MM.1S (cell line): Measurements from ENCODE around the gene GPR142.

ENCODE experiments used
- DNase-seq: peaks from one replicate; pipeline ENCODE4 v3.0.0-alpha.2; 2015
- H2AFZ ChIP-seq: fragments of 300-600 bp; sonication (generic); 2 replicates; pipeline ENCODE4 v1.6.0; 2016; ENCODE audit warnings: antibody characterized with exemption, low read length
- H3F3A ChIP-seq: fragments of 300-600 bp; sonication (generic); 2 replicates; pipeline ENCODE4 v1.6.1; 2016; ENCODE audit warnings: mild to moderate bottlenecking, antibody characterized with exemption, low read length, moderate library complexity, mixed read lengths; ENCODE audit not compliant: insufficient read depth
- H3K27ac ChIP-seq: fragments of 300-600 bp; sonication (generic); 2 replicates; pipeline ENCODE4 v1.5.1; 2016; ENCODE audit warnings: mild to moderate bottlenecking, low read length
- H3K27me3 ChIP-seq: fragments of 300-600 bp; sonication (generic); replicated peaks from 2 replicates; pipeline ENCODE4 v1.6.0; 2016; ENCODE audit warnings: low read length; ENCODE audit not compliant: insufficient read depth
- H3K36me3 ChIP-seq: fragments of 300-600 bp; sonication (generic); replicated peaks from 2 replicates; pipeline ENCODE4 v1.6.1; 2016; ENCODE audit warnings: mild to moderate bottlenecking, low read length, mixed read lengths; ENCODE audit not compliant: insufficient read depth
- H3K4me1 ChIP-seq: fragments of 300-600 bp; sonication (generic); 2 replicates; pipeline ENCODE4 v1.6.1; 2016; ENCODE audit warnings: low read length, mixed read lengths
- H3K4me2 ChIP-seq: fragments of 300-600 bp; sonication (generic); 2 replicates; pipeline ENCODE4 v1.6.0; 2016; ENCODE audit warnings: low read depth, low read length
- H3K4me3 ChIP-seq: fragments of 300-600 bp; sonication (generic); 2 replicates; pipeline ENCODE4 v1.5.1; 2016; ENCODE audit warnings: low read length, mixed read lengths
- H3K79me2 ChIP-seq: fragments of 300-600 bp; sonication (generic); 2 replicates; pipeline ENCODE4 v1.6.1; 2016; ENCODE audit warnings: mixed run types, low read length, mixed read lengths
- H3K9ac ChIP-seq: fragments of 300-600 bp; sonication (generic); 2 replicates; pipeline ENCODE4 v1.6.1; 2016; ENCODE audit warnings: low read length, mixed read lengths
- H3K9me2 ChIP-seq: fragments of 300-600 bp; sonication (generic); replicated peaks from 2 replicates; pipeline ENCODE4 v1.6.1; 2016; ENCODE audit warnings: mild to moderate bottlenecking, low read length, mixed read lengths; ENCODE audit not compliant: insufficient read depth
- H3K9me3 ChIP-seq: fragments of 300-600 bp; sonication (generic); replicated peaks from 2 replicates; pipeline ENCODE4 v1.6.1; 2016; ENCODE audit warnings: mild to moderate bottlenecking, low read length, mixed read lengths; ENCODE audit not compliant: insufficient read depth
- H4K20me1 ChIP-seq: fragments of 300-600 bp; sonication (generic); 2 replicates; pipeline ENCODE4 v1.6.1; 2016; ENCODE audit warnings: mild to moderate bottlenecking, low read length, moderate library complexity, mixed read lengths; ENCODE audit not compliant: insufficient read depth
- CTCF ChIP-seq: fragments of 300-600 bp; sonication (generic); IDR thresholded peaks from 2 replicates; pipeline ENCODE4 v1.5.1; 2016; ENCODE audit warnings: antibody characterized with exemption, low read length, mixed read lengths
- EZH2 ChIP-seq: fragments of 300-600 bp; sonication (generic); optimal IDR thresholded peaks from 2 replicates; pipeline ENCODE3; 2017; ENCODE audit warnings: low read depth, mild to moderate bottlenecking, antibody characterized with exemption, low read length, mixed read lengths
- EZH2phosphoT487 ChIP-seq: fragments of 300-600 bp; sonication (generic); IDR thresholded peaks from 2 replicates; pipeline ENCODE4 v1.6.1; 2018; ENCODE audit warnings: antibody characterized with exemption, low read length

The GPR142 gene

GRCh38 chr17:74357466-74357809 lies 9.9 kb upstream of the GPR142 start:
- no peak for DNase-seq
- no peak for TF ChIP-seq EZH2phosphoT487
- no peak for TF ChIP-seq CTCF
- no peak for TF ChIP-seq EZH2
- Histone ChIP-seq H3K9me3 (no peaks in the 10 kb centered on the region), H3K27me3 (peaks cover 92% of the 10 kb centered on the region), H3K36me3 (no peaks in the 10 kb centered on the region), H2AFZ (no peak overlapping the region), H3K4me3 (no peak overlapping the region), H4K20me1 (no peaks in the 10 kb centered on the region), H3K4me2 (no peak overlapping the region), H3K9ac (no peak overlapping the region), H3K4me1 (no peaks in the 10 kb centered on the region), H3K79me2 (no peaks in the 10 kb centered on the region), H3K27ac (no peak overlapping the region), H3K9me2 (no peaks in the 10 kb centered on the region), H3F3A (no peaks in the 10 kb centered on the region)

- H3K9me2 ChIP-seq = no peaks in the 10 kb centered on the region
- H3F3A ChIP-seq = no peaks in the 10 kb centered on the region
- no peak for TF ChIP-seq EZH2phosphoT487
- no peak for TF ChIP-seq CTCF
- TF ChIP-seq EZH2 = no peak
- no peak overlapping the region for H3K27ac ChIP-seq
- peaks cover 92% of the 10 kb centered on the region for H3K27me3 ChIP-seq
- H3K79me2 ChIP-seq = no peaks in the 10 kb centered on the region
- H4K20me1 ChIP-seq = no peaks in the 10 kb centered on the region
- H2AFZ ChIP-seq = no peak overlapping the region
- no peaks in the 10 kb centered on the region for H3K4me1 ChIP-seq
- no peaks in the 10 kb centered on the region for H3K9me3 ChIP-seq
- no peak overlapping the region for H3K9ac ChIP-seq
- no peak for DNase-seq
- no peak overlapping the region for H3K4me3 ChIP-seq
- no peak overlapping the region for H3K4me2 ChIP-seq
- H3K36me3 ChIP-seq = no peaks in the 10 kb centered on the region
Observed at GRCh38 chr17:74358697-74359096, 8.6 kb upstream of the GPR142 start.

- peaks cover 84% of the 10 kb centered on the region for H3K27me3 ChIP-seq
- no peaks in the 10 kb centered on the region for H4K20me1 ChIP-seq
- no peaks in the 10 kb centered on the region for H3K4me1 ChIP-seq
- no peak overlapping the region for H3K4me3 ChIP-seq
- no peak overlapping the region for H3K9ac ChIP-seq
- H3K9me3 ChIP-seq = no peaks in the 10 kb centered on the region
- DNase-seq = no peak
- no peak overlapping the region for H2AFZ ChIP-seq
- H3K27ac ChIP-seq = no peak overlapping the region
- H3K4me2 ChIP-seq = no peak overlapping the region
- no peaks in the 10 kb centered on the region for H3K36me3 ChIP-seq
- H3K79me2 ChIP-seq = no peaks in the 10 kb centered on the region
- no peaks in the 10 kb centered on the region for H3F3A ChIP-seq
- no peaks in the 10 kb centered on the region for H3K9me2 ChIP-seq
- TF ChIP-seq CTCF (no peak), EZH2 (no peak), EZH2phosphoT487 (no peak)
Observed at GRCh38 chr17:74359916-74360315, 7.4 kb upstream of the GPR142 start.

GRCh38 chr17:74360899-74361229 lies 6.4 kb upstream of the GPR142 start:
- no peak overlapping the region for H3K4me3 ChIP-seq
- no peak overlapping the region for H3K4me2 ChIP-seq
- H3K4me1 ChIP-seq = no peaks in the 10 kb centered on the region
- H3K9me2 ChIP-seq = no peaks in the 10 kb centered on the region
- no peak for TF ChIP-seq EZH2
- TF ChIP-seq EZH2phosphoT487 = no peak
- TF ChIP-seq CTCF = no peak
- no peaks in the 10 kb centered on the region for H3K36me3 ChIP-seq
- no peak overlapping the region for H3K27ac ChIP-seq
- DNase-seq = no peak
- no peaks in the 10 kb centered on the region for H3K9me3 ChIP-seq
- H2AFZ ChIP-seq = no peak overlapping the region
- no peaks in the 10 kb centered on the region for H3F3A ChIP-seq
- peaks cover 83% of the 10 kb centered on the region for H3K27me3 ChIP-seq
- H3K9ac ChIP-seq = no peak overlapping the region
- no peaks in the 10 kb centered on the region for H4K20me1 ChIP-seq
- no peaks in the 10 kb centered on the region for H3K79me2 ChIP-seq
